SK-N-SH treated with all-trans-retinoic acid at 6 μM for 48 hours (cell line): Measurements from ENCODE around the gene ZNF189.

Source experiments
- POU6F1 ChIP-seq: fragments of 250-450 bp; sonication (Bioruptor Pico); IDR thresholded peaks from 2 replicates; pipeline ENCODE4 v1.8.0; 2021; ENCODE audit warnings: low read depth, mild to moderate bottlenecking, moderate library complexity, borderline replicate concordance
- SNAI2 ChIP-seq: fragments of 250-450 bp; sonication (Bioruptor Pico); IDR thresholded peaks from 2 replicates; pipeline ENCODE4 v1.5.0; 2020; ENCODE audit warnings: mild to moderate bottlenecking, moderate library complexity
- ZNF70 ChIP-seq: fragments of 450-650 bp; formaldehyde crosslinking; IDR thresholded peaks from 2 replicates; pipeline ENCODE4 v1.5.0; 2020; ENCODE audit warnings: mild to moderate bottlenecking, moderate library complexity

DNA sequence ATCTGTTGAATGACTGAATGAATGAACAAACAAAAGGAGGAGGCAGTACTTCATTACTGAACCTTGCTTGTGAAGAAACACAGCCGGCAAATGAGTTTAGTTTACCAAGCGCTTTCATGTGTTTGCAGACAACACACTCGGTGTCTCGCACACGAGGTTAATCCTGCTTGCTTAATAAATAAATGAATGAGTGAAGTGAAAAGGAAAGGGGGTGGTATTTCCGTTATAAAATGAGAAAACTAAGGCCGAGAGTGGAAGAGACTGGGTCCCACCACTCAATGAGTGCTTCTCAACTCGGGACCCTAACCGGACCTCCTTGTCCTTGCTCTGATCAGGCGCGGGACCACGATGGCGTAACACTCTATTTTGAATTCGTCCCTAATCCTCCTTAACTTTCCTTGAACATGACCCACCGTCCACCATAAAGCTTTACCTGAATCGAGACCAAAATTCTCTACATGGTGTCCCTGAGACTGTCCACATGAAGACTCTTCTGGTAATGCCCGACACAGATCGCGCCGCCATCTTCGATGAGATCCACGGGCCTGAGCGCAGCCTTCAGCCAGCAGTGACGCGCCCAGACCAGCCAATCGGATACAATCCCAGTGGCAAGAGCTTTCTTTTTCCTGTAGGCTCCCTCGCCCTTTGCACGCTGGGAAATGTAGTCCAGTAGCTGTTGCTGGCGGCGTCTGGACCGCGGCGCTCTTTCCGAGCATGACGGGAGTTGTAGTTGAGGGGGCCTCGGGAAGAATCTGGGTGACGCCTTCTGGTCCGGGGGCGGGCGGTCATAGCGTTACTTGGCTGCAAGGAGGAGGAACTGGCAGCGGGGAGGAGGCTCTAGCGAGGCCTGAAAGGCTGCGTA lies at the start of gene ZNF189, which contains the start of gene MRPL50:
- TF ChIP-seq POU6F1 (CRISPR knock-in tag) (no peak), ZNF70 (CRISPR knock-in tag) (no peak), SNAI2 (no peak)
